Erythroblast (primary cell): Measurements from ENCODE around the gene LONP2.

Experiments
- GATA1 ChIP-seq: IDR thresholded peaks from 2 replicates; pipeline ENCODE4 v1.6.1; 2011; ENCODE audit warnings: low read depth, mild to moderate bottlenecking, control low read depth, low read length, moderate library complexity
- POLR2A ChIP-seq: IDR thresholded peaks from 2 replicates; pipeline ENCODE4 v1.6.1; 2011; ENCODE audit warnings: mild to moderate bottlenecking, low read length

DNA sequence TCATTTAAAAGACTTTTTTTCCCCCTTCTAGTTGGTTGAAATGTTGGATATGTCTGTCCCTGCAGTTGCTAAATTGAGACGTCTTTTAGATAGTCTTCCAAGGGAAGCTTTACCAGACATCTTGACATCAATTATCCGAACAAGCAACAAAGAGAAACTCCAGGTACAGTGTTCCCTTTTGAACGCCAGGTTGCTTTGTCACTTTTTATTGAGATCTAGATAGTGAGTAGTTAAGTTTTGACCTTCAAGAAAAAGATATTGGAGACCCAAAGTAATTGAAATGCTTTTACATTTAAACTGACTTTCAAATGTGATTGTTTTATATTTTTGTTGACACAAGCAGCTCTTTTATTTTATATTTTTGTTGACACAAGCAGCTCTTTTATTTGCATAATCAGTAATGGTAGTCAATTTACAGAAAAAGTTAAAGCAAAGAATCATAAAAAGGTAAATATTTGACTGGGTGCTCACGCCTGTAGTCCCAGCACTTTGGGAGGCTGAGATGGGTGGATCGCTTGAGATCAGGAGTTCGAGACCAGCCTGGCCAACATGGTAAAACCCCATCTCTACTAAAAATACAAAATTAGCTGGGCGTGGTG lies 12.6 kb downstream of the LONP2 start:
- no peak for TF ChIP-seq POLR2A
- TF ChIP-seq GATA1, result no peak
